Esophagus squamous epithelium (tissue), 5 donors: ENCODE measurements around the gene UPF3B. TPM values are rescaled to one million over a fixed set of nuclear protein-coding genes. Genes with fewer than 3 reads are reported as not detected.
"Not testable (repeated sequence)": the region's sequence is repeated elsewhere in the genome, so short reads cannot be mapped to it uniquely, and the experiment has no call there.

Experiments
- DNase-seq: peaks from one replicate; lab custom pipeline; 2025; lab: John Stamatoyannopoulos, UW
- H3K27ac ChIP-seq, 4 donors: fragments of 200-600 bp; sonication (generic); one replicate each; pipeline ENCODE4 v1.5.1; 2016 to 2019; ENCODE audit warnings: mild to moderate bottlenecking in 1 of 4
- H3K27me3 ChIP-seq, 4 donors: fragments of 200-600 bp; sonication (generic); 1 replicate in 3 of 4; 2 replicates in 1 of 4; pipeline versions ENCODE4 v1.5.1 to v1.6.0; 2017 to 2021; ENCODE audit warnings: antibody characterized with exemption in 1 of 4
- H3K36me3 ChIP-seq, 3 donors: fragments of 200-600 bp; sonication (generic); one replicate each; pipeline ENCODE4 v1.5.1; 2016 to 2019
- H3K4me1 ChIP-seq, 3 donors: fragments of 200-600 bp; sonication (generic); one replicate each; pipeline ENCODE4 v1.5.1; 2017 to 2019
- H3K4me3 ChIP-seq, 4 donors: fragments of 200-600 bp; sonication (generic); 1 replicate in 3 of 4; 2 replicates in 1 of 4; pipeline ENCODE4 v1.5.1; 2016 to 2019; ENCODE audit warnings: mild to moderate bottlenecking in 2 of 4, moderate library complexity in 1 of 4
- H3K9me3 ChIP-seq, 3 donors: fragments of 200-600 bp; sonication (generic); one replicate each; pipeline ENCODE4 v1.5.1; 2016 to 2019
- CTCF ChIP-seq, 6 experiments: fragments of 450-650 bp in 4 of 6; fragments of 200-600 bp in 2 of 6; sonication (generic) in 2 of 6; IDR thresholded peaks; one replicate each; pipeline ENCODE4 v1.5.1; 2016 to 2019; ENCODE audit warnings: antibody characterized with exemption in 6 of 6, mild to moderate bottlenecking in 4 of 6, moderate library complexity in 4 of 6
- POLR2A ChIP-seq, 4 donors: fragments of 450-650 bp; IDR thresholded peaks; one replicate each; pipeline ENCODE4 v1.6.1; 2017; ENCODE audit warnings: antibody characterized with exemption in 4 of 4, mild to moderate bottlenecking in 4 of 4, moderate library complexity in 3 of 4
- WGBS, 2 donors: methylation state at CpG; one replicate each; pipeline ENCODE4 v1.1.5; 2018; 5-methylcytosine and 5-hydroxymethylcytosine counted together
- intact Hi-C: fragments of 100-400 bp; cut with DNase I; formaldehyde crosslinking; loops from one replicate; pipeline ENCODE4 v1.15.0; 2022
- total RNA-seq, 4 donors: library from RNA; depleted of rRNA; stranded (reverse); fragments of >200 nt; gene quantifications; one replicate each; pipeline ENCODE4 v1.1.0, GENCODE V29; 2016
- donor health status: DM: yes; HTN: yes; CAD: no.

Gene UPF3B
- 1 to 10 TPM; 2.8 to 8.0 (median 5.1) TPM for total RNA-seq

- WGBS, 2 donors: 1 to 35% methylated on average over 13 to 25 of the region's 54 CpGs
- no peak for TF ChIP-seq CTCF (IDR thresholded peaks at IDR 0.05)
- peak in 2 of 4 donors; percentile 30 to 58 for TF ChIP-seq POLR2A (IDR thresholded peaks at IDR 0.05)
These were observed at the start of gene UPF3B for GRCh38 chrX:119852382-119853353. Gene UPF3B, minus strand, starts transcription at chrX:119852963. Its CDS starts 35 bp downstream, at chrX:119852928.

GRCh38 chrX:119900976-119901375, 48.2 kb upstream of the UPF3B start:
- intact Hi-C loops: no loop called here
- WGBS, 2 donors: 50 to 77% methylated on average over 1 of the region's 1 CpG
- Histone ChIP-seq H3K4me3 (no peak overlapping the region), H3K36me3 (no peaks in the 10 kb centered on the region), H3K27me3 (no peaks in the 10 kb centered on the region), H3K9me3 (no peaks in the 10 kb centered on the region), H3K27ac (no peak overlapping the region), H3K4me1 (no peaks in the 10 kb centered on the region)
- TF ChIP-seq CTCF (IDR thresholded peaks at IDR 0.05) (no peak), POLR2A (IDR thresholded peaks at IDR 0.05) (no peak)
- no peak for DNase-seq

More at GRCh38 chrX:119852382-119853353, at the start of gene UPF3B:
- DNase-seq: peak; percentile 71
- Histone ChIP-seq H3K36me3 (peaks cover 0 to 30% (median 0%) of the 10 kb centered on the region in 3 donors), H3K27ac (peak within 1 kb of the TSS; percentile 83 to 94 (median 92)), H3K27me3 (no peaks in the 10 kb centered on the region), H3K4me3 (peak within 1 kb of the TSS; percentile 55 to 83 (median 65)), H3K9me3 (no peaks in the 10 kb centered on the region), H3K4me1 (peaks cover 0 to 20% (median 0%) of the 10 kb centered on the region in 3 donors)
- intact Hi-C loops: no loop called here

GRCh38 chrX:119899125-119899524, 46.4 kb upstream of the UPF3B start:
- H3K9me3 ChIP-seq: no peaks in the 10 kb centered on the region
- no peaks in the 10 kb centered on the region for H3K4me1 ChIP-seq
- no peak overlapping the region for H3K4me3 ChIP-seq
- intact Hi-C loops: no loop called here
- H3K27me3 ChIP-seq: no peaks in the 10 kb centered on the region
- no peaks in the 10 kb centered on the region for H3K36me3 ChIP-seq
- TF ChIP-seq CTCF (IDR thresholded peaks at IDR 0.05) (no peak), POLR2A (IDR thresholded peaks at IDR 0.05) (no peak)
- 0 to 20% methylated on average over 1 to 2 of the region's 2 CpGs for WGBS, 2 donors
- no peak overlapping the region for H3K27ac ChIP-seq
- no peak for DNase-seq

- H3K27me3 ChIP-seq: no peaks in the 10 kb centered on the region
- TF ChIP-seq POLR2A (IDR thresholded peaks at IDR 0.05) (no peak), CTCF (IDR thresholded peaks at IDR 0.05) (no peak)
- H3K27ac ChIP-seq: no peak within 1 kb of the TSS
- intact Hi-C loops: no loop called here
- H3K9me3 ChIP-seq: no peaks in the 10 kb centered on the region
- no peaks in the 10 kb centered on the region for H3K4me1 ChIP-seq
- no peak within 1 kb of the TSS for H3K4me3 ChIP-seq
- no peaks in the 10 kb centered on the region for H3K36me3 ChIP-seq
- no peak for DNase-seq
- WGBS, 2 donors: 63 to 66% methylated on average over 2 to 4 of the region's 4 CpGs
These were observed 43.1 kb upstream of the UPF3B start, which contains the start of gene AKAP14 for GRCh38 chrX:119895843-119896326. Gene AKAP14, plus strand, starts transcription at chrX:119895893. Its CDS starts 7,331 bp downstream, at chrX:119903224.

GRCh38 chrX:119891961-119892692, 39.4 kb upstream of the UPF3B start:
- H3K4me3 ChIP-seq, H3K9me3 ChIP-seq, H3K27ac ChIP-seq, H3K4me1 ChIP-seq, DNase-seq, H3K27me3 ChIP-seq, intact Hi-C loops, H3K36me3 ChIP-seq: not testable (repeated sequence)
- 61 to 69% methylated on average over 14 to 16 of the region's 16 CpGs for WGBS, 2 donors

GRCh38 chrX:119890626-119891025, 37.9 kb upstream of the UPF3B start:
- H3K27me3 ChIP-seq, DNase-seq, H3K27ac ChIP-seq, intact Hi-C loops, H3K9me3 ChIP-seq, H3K4me3 ChIP-seq, H3K36me3 ChIP-seq: not testable (repeated sequence)
- no CpG with 5 or more reads among the region's 36 CpGs for WGBS, 2 donors
- peaks cover 0 to 15% (median 0%) of the 10 kb centered on the region in 3 donors for H3K4me1 ChIP-seq
